Omental fat pad (tissue), 4 donors: ENCODE measurements around the gene RERE. TPM values are rescaled to one million over a fixed set of nuclear protein-coding genes. Genes with fewer than 3 reads are reported as not detected.
"Not testable (repeated sequence)": the region's sequence is repeated elsewhere in the genome, so short reads cannot be mapped to it uniquely, and the experiment has no call there.

Experiments
- ATAC-seq: fragments of 150-250 bp; one replicate; pipeline ENCODE4 v1.9.1; 2016; ENCODE audit warnings: mild to moderate bottlenecking, moderate library complexity; ENCODE audit not compliant: low FRiP score
- DNase-seq: peaks from one replicate; pipeline ENCODE4 v3.0.0-alpha.2; 2019; ENCODE audit warnings: low spot score
- total RNA-seq, 4 donors: library from RNA; depleted of rRNA; stranded (reverse); fragments of >200 nt; gene quantifications; one replicate each; pipeline ENCODE4 v1.1.0, GENCODE V29; 2016
- TF ChIP-seq, protein P1 (sequence below), 3 donors: fragments of 450-650 bp; IDR thresholded peaks; one replicate each; pipeline ENCODE4 v1.5.1; 2016 to 2017; ENCODE audit warnings: antibody characterized with exemption in 3 of 3, mild to moderate bottlenecking in 3 of 3, moderate library complexity in 2 of 3

Gene RERE
- total RNA-seq, 4 donors from 2014 or later, result 46.3 to 117 (median 55.4) TPM

DNA sequence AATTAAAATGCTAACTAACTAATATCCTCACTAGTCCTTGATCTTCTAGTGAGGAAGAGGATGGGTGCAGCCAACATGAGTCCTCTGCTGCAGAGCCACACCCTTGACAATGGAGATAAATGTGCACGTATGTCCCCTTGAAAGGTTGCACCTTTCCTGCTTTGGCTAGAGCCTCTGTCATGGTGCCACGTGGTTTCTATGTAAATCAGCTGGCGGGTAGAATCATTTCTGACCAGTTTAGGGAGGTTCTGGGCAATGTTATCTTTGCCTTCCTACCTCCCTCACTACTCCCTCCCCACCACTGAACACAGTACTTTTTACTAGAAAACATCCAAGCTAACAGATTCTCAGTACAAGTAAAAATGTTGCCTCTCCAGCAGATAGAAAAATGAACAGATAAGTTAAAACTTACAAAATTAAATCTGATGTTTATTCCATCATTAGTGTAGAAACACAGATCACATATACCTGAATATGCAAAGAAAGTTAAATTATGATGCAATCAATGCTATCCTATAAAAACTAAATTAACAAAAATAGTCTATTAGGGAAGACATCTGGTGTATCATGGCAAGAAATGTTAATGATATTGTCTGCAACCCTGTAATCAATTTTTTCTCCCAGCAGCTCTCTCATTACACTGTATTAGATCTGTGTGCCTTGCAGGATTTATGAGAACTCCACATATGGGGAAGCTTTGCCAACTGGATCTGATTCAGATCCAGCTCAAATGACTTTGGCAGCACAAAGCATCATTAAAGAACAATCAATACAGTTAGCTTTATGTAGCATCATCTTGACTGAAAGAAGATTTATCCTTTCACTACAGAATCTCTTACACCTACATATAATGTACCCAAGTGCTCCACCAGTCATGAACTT is 205.6 kb downstream of the RERE start:
- not testable (repeated sequence) for DNase-seq, ATAC-seq

DNA sequence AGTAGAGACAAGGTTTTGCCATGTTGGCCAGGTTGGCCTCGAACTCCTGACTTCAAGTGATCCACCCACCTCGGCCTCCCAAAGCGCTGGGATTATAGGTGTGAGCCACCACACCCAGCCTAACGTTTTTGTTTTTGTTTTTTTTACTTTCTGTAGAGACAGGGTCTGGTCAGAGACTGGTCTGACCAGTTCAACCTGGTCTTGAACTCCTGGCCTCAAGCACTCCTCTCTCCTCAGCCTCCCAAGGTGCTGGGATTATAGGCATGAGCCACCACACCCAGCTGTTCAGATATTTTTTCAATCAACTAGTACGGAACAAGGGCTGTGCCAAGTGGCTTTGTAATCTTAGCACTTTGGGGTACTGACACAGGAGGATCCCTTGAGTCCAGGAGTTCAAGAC is 209.5 kb downstream of the RERE start:
- DNase-seq (no peak), ATAC-seq (no peak)
- TF ChIP-seq, protein P1, sequence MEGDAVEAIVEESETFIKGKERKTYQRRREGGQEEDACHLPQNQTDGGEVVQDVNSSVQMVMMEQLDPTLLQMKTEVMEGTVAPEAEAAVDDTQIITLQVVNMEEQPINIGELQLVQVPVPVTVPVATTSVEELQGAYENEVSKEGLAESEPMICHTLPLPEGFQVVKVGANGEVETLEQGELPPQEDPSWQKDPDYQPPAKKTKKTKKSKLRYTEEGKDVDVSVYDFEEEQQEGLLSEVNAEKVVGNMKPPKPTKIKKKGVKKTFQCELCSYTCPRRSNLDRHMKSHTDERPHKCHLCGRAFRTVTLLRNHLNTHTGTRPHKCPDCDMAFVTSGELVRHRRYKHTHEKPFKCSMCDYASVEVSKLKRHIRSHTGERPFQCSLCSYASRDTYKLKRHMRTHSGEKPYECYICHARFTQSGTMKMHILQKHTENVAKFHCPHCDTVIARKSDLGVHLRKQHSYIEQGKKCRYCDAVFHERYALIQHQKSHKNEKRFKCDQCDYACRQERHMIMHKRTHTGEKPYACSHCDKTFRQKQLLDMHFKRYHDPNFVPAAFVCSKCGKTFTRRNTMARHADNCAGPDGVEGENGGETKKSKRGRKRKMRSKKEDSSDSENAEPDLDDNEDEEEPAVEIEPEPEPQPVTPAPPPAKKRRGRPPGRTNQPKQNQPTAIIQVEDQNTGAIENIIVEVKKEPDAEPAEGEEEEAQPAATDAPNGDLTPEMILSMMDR (IDR thresholded peaks at IDR 0.05), result no peak

DNA sequence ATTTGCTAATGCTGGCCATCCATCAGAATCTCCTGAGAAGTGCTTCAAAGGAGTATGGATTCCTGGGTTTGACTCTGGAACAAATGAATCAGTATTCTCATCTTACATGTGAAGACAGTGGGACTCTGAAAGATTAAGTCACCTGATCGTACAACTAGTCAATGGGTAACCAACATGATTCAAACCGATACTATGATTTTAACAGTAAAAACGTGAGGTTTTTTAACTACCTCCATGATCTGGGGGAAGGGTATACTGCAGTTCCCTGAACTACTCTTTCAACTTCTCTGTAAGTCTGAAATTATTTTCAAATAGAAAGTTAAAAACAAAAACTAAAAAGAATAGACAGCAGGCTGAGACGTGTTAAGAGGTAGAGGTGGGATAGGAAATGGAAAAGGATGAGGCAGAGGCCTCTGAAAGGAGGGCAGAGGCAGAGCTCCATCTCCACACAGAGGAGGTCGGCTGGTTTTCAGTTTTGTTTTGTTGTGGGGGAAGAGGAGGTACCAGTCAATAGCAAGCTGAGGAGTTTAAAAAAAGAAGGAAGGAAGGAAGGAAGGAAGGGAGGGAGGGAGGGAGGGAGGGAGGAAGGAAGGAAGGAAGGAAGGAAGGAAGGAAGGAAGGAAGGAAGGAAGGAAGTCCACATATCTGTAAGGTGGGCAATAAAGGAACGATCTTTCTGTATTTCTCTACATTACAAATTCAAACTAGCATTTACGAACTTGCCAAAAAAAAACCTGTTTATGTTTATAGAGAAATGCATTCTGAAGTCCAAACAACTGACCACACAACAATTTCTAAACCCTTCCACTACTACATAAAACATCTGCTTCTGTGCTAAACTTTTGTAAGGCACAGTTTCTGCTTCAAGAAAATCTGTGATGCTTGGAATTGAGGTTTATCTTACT is 213.1 kb downstream of the RERE start:
- DNase-seq, result no peak
- no peak for ATAC-seq

DNA sequence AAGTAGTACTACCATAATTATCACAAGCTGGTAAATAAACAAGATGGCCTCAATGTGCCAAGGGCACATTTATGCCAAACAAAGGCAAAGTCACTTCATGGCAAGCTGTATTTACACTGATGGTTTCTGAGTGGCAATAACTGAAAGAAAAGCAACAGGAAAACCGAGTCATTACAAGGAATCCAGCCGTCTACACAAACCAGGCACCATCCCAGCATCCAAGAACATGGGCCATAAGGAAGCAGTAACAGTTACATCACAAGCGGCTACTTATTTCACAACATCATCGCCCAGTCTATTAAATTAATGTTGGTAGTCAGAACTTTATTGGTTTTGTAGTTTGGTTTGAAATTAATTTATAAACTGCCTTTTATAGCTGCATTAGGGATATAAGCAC is 214.2 kb downstream of the RERE start:
- TF ChIP-seq, protein P1 (IDR thresholded peaks at IDR 0.05), result no peak
- no peak for ATAC-seq
- no peak for DNase-seq

More for the DNA sequence above, 213.1 kb downstream of the RERE start:
- TF ChIP-seq, protein P1 (IDR thresholded peaks at IDR 0.05), result no peak

DNA sequence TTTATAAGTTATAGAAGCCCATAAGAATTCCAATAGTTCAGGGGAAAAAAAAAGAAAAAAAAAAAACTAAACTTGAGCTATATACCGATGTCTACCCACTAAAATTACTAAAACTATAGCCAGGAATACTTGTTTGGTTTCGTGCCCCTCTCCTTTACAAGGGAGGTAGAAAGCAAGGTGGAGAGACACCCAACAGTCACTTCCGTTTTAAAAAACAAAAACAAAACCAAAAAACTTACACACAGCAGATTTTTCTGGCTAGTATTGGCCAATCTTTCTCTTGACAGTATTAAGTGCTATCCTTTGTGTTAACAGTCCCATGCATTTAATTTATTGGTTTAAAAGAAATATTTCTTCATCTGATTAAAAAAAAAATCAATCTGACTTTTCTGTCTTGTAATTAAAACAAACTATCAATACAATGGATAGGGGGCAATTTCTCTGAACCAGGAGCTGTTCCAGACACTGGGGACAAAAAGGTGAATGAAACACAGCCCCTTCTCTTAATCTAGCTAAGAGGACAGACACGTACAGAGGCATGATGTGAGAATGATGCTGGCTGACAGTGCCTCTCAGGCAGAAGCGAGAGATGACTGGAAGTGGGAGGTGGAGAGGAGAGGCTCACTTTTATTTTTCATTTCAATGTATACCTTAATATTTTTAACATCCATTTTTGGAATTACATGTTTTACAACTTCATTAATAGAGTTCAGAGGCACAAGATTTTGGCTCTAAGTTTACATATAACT is 214.8 kb downstream of the RERE start:
- no peak for ATAC-seq
- TF ChIP-seq, protein P1 (IDR thresholded peaks at IDR 0.05), result no peak
- no peak for DNase-seq

DNA sequence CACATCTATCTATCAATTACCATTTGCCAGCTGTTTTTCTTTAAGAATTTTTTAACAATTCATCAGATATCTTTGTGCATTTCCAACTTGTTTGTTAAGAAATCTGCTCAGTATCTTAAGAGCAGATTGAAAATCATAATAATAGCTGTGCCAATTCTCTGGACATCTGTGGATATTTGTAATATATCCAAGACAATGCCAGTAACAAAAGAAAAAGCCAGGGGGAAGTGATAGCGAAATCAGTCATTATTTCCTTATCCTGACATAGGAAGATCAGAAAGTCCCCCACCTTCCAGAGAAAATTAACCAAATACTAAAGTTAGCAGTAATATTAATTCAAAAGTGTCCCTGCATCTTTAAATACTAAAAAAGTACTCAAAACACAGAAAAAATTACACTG is 217.1 kb downstream of the RERE start:
- DNase-seq, result no peak
- TF ChIP-seq, protein P1 (IDR thresholded peaks at IDR 0.05), result no peak
- no peak for ATAC-seq
